Activated CD8-positive, alpha-beta memory T cell treated with anti-CD3 and anti-CD28 coated beads for 24 hours (primary cell): ENCODE results near the gene U2SURP.

Experiments
- DNase-seq: peaks from one replicate; pipeline ENCODE4 v3.0.0-alpha.2; 2020

Gene U2SURP

GRCh38 chr3:143001369-143002082 lies at the start of gene U2SURP:
TSS of gene U2SURP (plus strand) at chr3:143001570. CDS start at chr3:143001629, 59 bp downstream.
- DNase-seq = peak; percentile 93

GRCh38 chr3:142951794-142952193 lies 49.6 kb upstream of the U2SURP start:
- DNase-seq = no peak

- DNase-seq = no peak
These were observed 48.8 kb upstream of the U2SURP start for GRCh38 chr3:142952272-142953193.

- DNase-seq = no peak
These were observed 47.9 kb upstream of the U2SURP start for GRCh38 chr3:142953443-142953842.

- DNase-seq = no peak
These were observed 42.7 kb upstream of the U2SURP start for GRCh38 chr3:142958707-142959106.

GRCh38 chr3:142960322-142960850 lies 41.0 kb upstream of the U2SURP start:
- DNase-seq = no peak

- DNase-seq = no peak
These were observed 39.8 kb upstream of the U2SURP start for GRCh38 chr3:142961539-142961938.

GRCh38 chr3:142962175-142962519 lies 39.2 kb upstream of the U2SURP start:
- DNase-seq = no peak

- no peak for DNase-seq
These were observed 38.7 kb upstream of the U2SURP start for GRCh38 chr3:142962520-142963233.

GRCh38 chr3:142963234-142963515 lies 38.2 kb upstream of the U2SURP start:
- no peak for DNase-seq

- DNase-seq = peak; percentile 65
These were observed 37.6 kb upstream of the U2SURP start, which contains the start of gene PAQR9 for GRCh38 chr3:142963516-142964448. TSS of gene PAQR9 (minus strand) at chr3:142963674. CDS start at chr3:142963336, 338 bp downstream.

GRCh38 chr3:142965581-142965980 lies 35.8 kb upstream of the U2SURP start:
- no peak for DNase-seq

GRCh38 chr3:142966808-142967207 lies 34.6 kb upstream of the U2SURP start:
- DNase-seq = no peak

- no peak for DNase-seq
These were observed 32.9 kb upstream of the U2SURP start for GRCh38 chr3:142968319-142969025.

GRCh38 chr3:142971431-142971830 lies 29.9 kb upstream of the U2SURP start:
- DNase-seq = no peak

- DNase-seq = no peak
These were observed 29.1 kb upstream of the U2SURP start for GRCh38 chr3:142972092-142972753.

- DNase-seq = no peak
These were observed 28.0 kb upstream of the U2SURP start for GRCh38 chr3:142973217-142974009.

GRCh38 chr3:142975316-142975995 lies 25.9 kb upstream of the U2SURP start:
- DNase-seq = no peak

GRCh38 chr3:142976621-142977398 lies 24.6 kb upstream of the U2SURP start:
- no peak for DNase-seq
